HepG2 (cell line): ENCODE results near the gene MALRD1. TPM values are rescaled to one million over a fixed set of nuclear protein-coding genes. Genes with fewer than 3 reads are reported as not detected.

Source experiments
- ATAC-seq: fragments of 200-7000 bp; cut with Tn5 transposase; 3 replicates; pipeline ENCODE4 v1.9.1; 2020; ENCODE audit warnings: mild to moderate bottlenecking, moderate library complexity
- BruUV-seq: library from RNA; stranded (reverse); fragments of 400-500 nt; replicated peaks from 2 replicates; lab custom pipeline; 2021; lab: Mats Ljungman, UMichigan
- CTCF ChIA-PET: fragments of 300-600 bp; formaldehyde crosslinking; extraction: SDS; loops from one replicate; lab custom pipeline; 2021; ENCODE audit warnings: low total read pairs, inconsistent platforms, low intra/inter-chr PET ratio; lab: Yijun Ruan, JAX
- POLR2A ChIA-PET: fragments of 350-600 bp; sonication (Branson Sonifier 250); formaldehyde crosslinking; loops from one replicate; lab custom pipeline; 2020; ENCODE audit warnings: antibody characterized with exemption, inconsistent platforms; lab: Yijun Ruan, JAX
- DNase-seq: peaks from one replicate; pipeline ENCODE4 v3.0.0-alpha.2; 2015; ENCODE audit warnings: low spot score
- FAIRE-seq: peaks from 3 replicates; lab custom pipeline; 2011; peaks lifted over from hg19 to GRCh38; lab: Jason Lieb, UNC
- H2AFZ ChIP-seq: one replicate; pipeline ENCODE4 v1.6.1; 2011; ENCODE audit warnings: low read length, inconsistent platforms
- H3K27ac ChIP-seq: fragments of 300-600 bp; 3 replicates; pipeline ENCODE4 v1.8.0; 2011; ENCODE audit warnings: mixed run types, mild to moderate bottlenecking, mixed read lengths, low read length, inconsistent platforms; ENCODE audit not compliant: insufficient read depth; ENCODE audit errors: extremely low read length
- H3K27me3 ChIP-seq, 2 experiments: fragments of 200-600 bp in 1 of 2; 2 replicates in 1 of 2; 3 replicates in 1 of 2; pipeline versions ENCODE4 v1.6.0 to v1.8.0; 2011; ENCODE audit warnings: low read length in 2 of 2, mild to moderate bottlenecking in 2 of 2, moderate library complexity in 2 of 2, inconsistent platforms in 1 of 2; ENCODE audit not compliant: insufficient read depth in 2 of 2, control insufficient read depth in 1 of 2
- H3K36me3 ChIP-seq, 2 experiments: fragments of 200-600 bp in 1 of 2; replicated peaks in 1 of 2; 2 replicates in 1 of 2; 3 replicates in 1 of 2; pipeline versions ENCODE4 v1.5.1 to v1.8.0; 2011; ENCODE audit warnings: low read length in 2 of 2, inconsistent platforms in 1 of 2; ENCODE audit not compliant: insufficient read depth in 2 of 2, control insufficient read depth in 1 of 2
- H3K4me1 ChIP-seq: 2 replicates; pipeline ENCODE4 v1.5.1; 2012; ENCODE audit warnings: low read length, inconsistent platforms; ENCODE audit not compliant: insufficient read depth
- H3K4me2 ChIP-seq: 2 replicates; pipeline ENCODE4 v1.6.0; 2011; ENCODE audit warnings: low read depth, low read length, inconsistent platforms
- H3K4me3 ChIP-seq, 3 experiments: fragments of 200-600 bp in 1 of 3; sonication (generic), shearing (Covaris generic) in 1 of 3; replicated peaks in 1 of 3; 2 replicates each; pipeline ENCODE4 v1.5.1; 2011 to 2016; ENCODE audit warnings: low read length in 3 of 3, inconsistent platforms in 2 of 3, low read depth in 2 of 3, mild to moderate bottlenecking in 2 of 3, control low read depth in 1 of 3, mixed read lengths in 1 of 3; ENCODE audit not compliant: insufficient read depth in 1 of 3
- H3K79me2 ChIP-seq: one replicate; pipeline ENCODE4 v1.6.1; 2011; ENCODE audit warnings: low read length, inconsistent platforms; ENCODE audit not compliant: insufficient read depth
- H3K9ac ChIP-seq: 2 replicates; pipeline ENCODE4 v1.6.0; 2011; ENCODE audit warnings: mild to moderate bottlenecking, low read depth, low read length, inconsistent platforms; ENCODE audit not compliant: insufficient read depth
- H3K9me3 ChIP-seq: 2 replicates; pipeline ENCODE4 v1.5.1; 2012; ENCODE audit warnings: mild to moderate bottlenecking, low read length
- H4K20me1 ChIP-seq: 2 replicates; pipeline ENCODE4 v1.6.0; 2011; ENCODE audit warnings: inconsistent platforms, mild to moderate bottlenecking, low read length, moderate library complexity; ENCODE audit not compliant: insufficient read depth
- CEBPB ChIP-seq: IDR thresholded peaks from 2 replicates; pipeline ENCODE4 v1.6.1; 2011; ENCODE audit warnings: low read depth, low read length, improper control_type of control experiment, borderline replicate concordance
- DDIT3 ChIP-seq: sonication (generic); formaldehyde crosslinking; IDR thresholded peaks from 2 replicates; pipeline ENCODE4 v1.4.0; 2020; ENCODE audit warnings: mild to moderate bottlenecking, missing genetic modification reagents
- NFATC3 ChIP-seq: sonication (generic); formaldehyde crosslinking; IDR thresholded peaks from 2 replicates; pipeline ENCODE4 v1.5.1; 2020; ENCODE audit warnings: mild to moderate bottlenecking, missing genetic modification reagents
- U2AF2 ChIP-seq: fragments of 200-400 bp; formaldehyde crosslinking; IDR thresholded peaks from 2 replicates; pipeline ENCODE4 v1.6.1; 2017; ENCODE audit warnings: low read depth, mild to moderate bottlenecking, low read length
- ZNF704 ChIP-seq: sonication (generic); formaldehyde crosslinking; IDR thresholded peaks from 2 replicates; pipeline ENCODE4 v1.8.1; 2023; ENCODE audit warnings: mild to moderate bottlenecking, inconsistent platforms, moderate library complexity, missing genetic modification reagents, borderline replicate concordance
- WGBS: methylation state at CpG from one replicate; pipeline ENCODE4 v1.1.6; 2017; ENCODE audit warnings: low lambda C conversion rate; 5-methylcytosine and 5-hydroxymethylcytosine counted together
- in situ Hi-C: cut with HindIII; loops from 2 replicates; pipeline ENCODE4 v1.10.0; 2017; ENCODE audit warnings: low pct_unique_long_range_greater_than_20kb; ENCODE audit not compliant: extremely low pct_ligation_motif_present
- intact Hi-C: fragments of 100-400 bp; cut with micrococcal nuclease; formaldehyde crosslinking; loops from one replicate; pipeline ENCODE4 v1.10.0; 2022; ENCODE audit not compliant: unreplicated experiment
- polyA plus RNA-seq, 8 experiments: library from polyadenylated mRNA; depleted of rRNA in 3 of 8; stranded (reverse) in 7 of 8; unstranded in 1 of 8; fragments of >200 nt; fragmentation: Illumina TruSeq in 4 of 8; extraction: Trizol in 4 of 8; gene quantifications; 2 replicates each; pipeline versions ENCODE4 v1.2.1 to v1.2.3, GENCODE V29; 2011 to 2016; ENCODE audit warnings: low read depth in 4 of 8, missing spikeins in 1 of 8, mixed read lengths in 1 of 8; ENCODE audit not compliant: insufficient read depth in 1 of 8
- total RNA-seq, 5 experiments: library from RNA; depleted of rRNA; stranded (reverse); fragments of >200 nt; fragmentation: Illumina TruSeq; extraction: Trizol; gene quantifications; 2 replicates each; pipeline ENCODE4 v1.2.3, GENCODE V29; 2016; ENCODE audit warnings: low read depth in 1 of 5

The MALRD1 gene
- total and polyA plus RNA-seq, 2 of the 13 experiments (the other 11 are each of a cell fraction or from before 2014, with no cell fraction given) = 5.7 to 15.4 TPM

GRCh38 chr10:19054289-19054835 lies 5.8 kb downstream of the MALRD1 start:
- no peak for FAIRE-seq
- no peak for DNase-seq
- BruUV-seq = no TSS peak
- no peak for ATAC-seq
- ChIA-PET CTCF (no interaction called here), POLR2A (no interaction called here)
- TF ChIP-seq U2AF2 (no peak), CEBPB (peak; percentile 50; the same call in 1 of the 2 replicates)
- H4K20me1 ChIP-seq = no peaks in the 10 kb centered on the region
- no peak overlapping the region for H3K27ac ChIP-seq
- in situ Hi-C loops = no loop called here
- no peak overlapping the region for H3K4me2 ChIP-seq
- no peaks in the 10 kb centered on the region for H3K27me3 ChIP-seq
- no peak overlapping the region for H3K9ac ChIP-seq
- H3K4me3 ChIP-seq = no peak overlapping the region
- H3K4me1 ChIP-seq = no peaks in the 10 kb centered on the region
- no peaks in the 10 kb centered on the region for H3K79me2 ChIP-seq
- no peaks in the 10 kb centered on the region for H3K36me3 ChIP-seq
- intact Hi-C loops = no loop called here
- WGBS = 26% methylated on average over 5 of the region's 5 CpGs
- no peaks in the 10 kb centered on the region for H3K9me3 ChIP-seq
- H2AFZ ChIP-seq = no peak overlapping the region

GRCh38 chr10:19058046-19058445 lies 9.4 kb downstream of the MALRD1 start:
- no TSS peak for BruUV-seq
- ATAC-seq (no peak), DNase-seq (no peak), FAIRE-seq (no peak)
- no peaks in the 10 kb centered on the region for H3K9me3 ChIP-seq
- intact Hi-C loops (no loop called here), in situ Hi-C loops (no loop called here)
- H3K36me3 ChIP-seq = no peaks in the 10 kb centered on the region
- no peak for TF ChIP-seq DDIT3 (CRISPR knock-in tag)
- TF ChIP-seq ZNF704 (CRISPR knock-in tag) = no peak
- no peak for TF ChIP-seq NFATC3 (CRISPR knock-in tag)
- no peak overlapping the region for H3K27ac ChIP-seq
- no peaks in the 10 kb centered on the region for H4K20me1 ChIP-seq
- no peaks in the 10 kb centered on the region for H3K27me3 ChIP-seq
- WGBS = 1% methylated on average over 4 of the region's 4 CpGs
- CTCF ChIA-PET = no interaction called here
- no peak overlapping the region for H3K4me3 ChIP-seq
- H3K79me2 ChIP-seq = no peaks in the 10 kb centered on the region
- H2AFZ ChIP-seq = no peak overlapping the region
- H3K4me1 ChIP-seq = no peaks in the 10 kb centered on the region
- H3K9ac ChIP-seq = no peak overlapping the region
- POLR2A ChIA-PET = no interaction called here
- no peak overlapping the region for H3K4me2 ChIP-seq
